ENCODE results near the gene LRRC27. TPM values are rescaled to one million over a fixed set of nuclear protein-coding genes. Genes with fewer than 3 reads are reported as not detected.

LRRC27 gene
- total RNA-seq, 4 donors from 2014 or later, result 0.59 to 32.6 (median 15.3) TPM

DNA sequence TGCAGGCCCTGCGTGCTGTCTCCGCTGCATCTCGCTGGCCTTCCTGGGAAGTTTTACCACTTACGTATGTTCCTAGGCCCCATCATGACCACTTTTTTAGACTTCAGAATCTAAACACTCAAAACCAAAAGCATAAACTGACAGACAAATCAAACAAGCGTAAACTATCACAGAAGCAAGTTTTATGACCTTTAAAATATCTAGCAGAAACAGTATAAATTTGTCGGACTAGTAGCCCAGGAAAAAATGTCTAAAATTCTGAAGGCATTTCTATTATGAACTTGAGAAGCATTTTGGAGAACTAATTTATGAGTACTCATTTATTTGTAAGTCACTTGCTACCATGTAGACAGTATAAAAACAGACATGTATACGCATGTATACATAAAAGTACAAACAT lies 10.6 kb downstream of the LRRC27 start:
- Histone ChIP-seq H3K9me3 (no peaks in the 10 kb centered on the region), H3K27me3 (no peaks in the 10 kb centered on the region), H3K4me1 (no peaks in the 10 kb centered on the region), H3K36me3 (no peaks in the 10 kb centered on the region), H3K27ac (no peak overlapping the region), H3K4me3 (no peak overlapping the region)
- no peak for DNase-seq
- TF ChIP-seq, protein P1, sequence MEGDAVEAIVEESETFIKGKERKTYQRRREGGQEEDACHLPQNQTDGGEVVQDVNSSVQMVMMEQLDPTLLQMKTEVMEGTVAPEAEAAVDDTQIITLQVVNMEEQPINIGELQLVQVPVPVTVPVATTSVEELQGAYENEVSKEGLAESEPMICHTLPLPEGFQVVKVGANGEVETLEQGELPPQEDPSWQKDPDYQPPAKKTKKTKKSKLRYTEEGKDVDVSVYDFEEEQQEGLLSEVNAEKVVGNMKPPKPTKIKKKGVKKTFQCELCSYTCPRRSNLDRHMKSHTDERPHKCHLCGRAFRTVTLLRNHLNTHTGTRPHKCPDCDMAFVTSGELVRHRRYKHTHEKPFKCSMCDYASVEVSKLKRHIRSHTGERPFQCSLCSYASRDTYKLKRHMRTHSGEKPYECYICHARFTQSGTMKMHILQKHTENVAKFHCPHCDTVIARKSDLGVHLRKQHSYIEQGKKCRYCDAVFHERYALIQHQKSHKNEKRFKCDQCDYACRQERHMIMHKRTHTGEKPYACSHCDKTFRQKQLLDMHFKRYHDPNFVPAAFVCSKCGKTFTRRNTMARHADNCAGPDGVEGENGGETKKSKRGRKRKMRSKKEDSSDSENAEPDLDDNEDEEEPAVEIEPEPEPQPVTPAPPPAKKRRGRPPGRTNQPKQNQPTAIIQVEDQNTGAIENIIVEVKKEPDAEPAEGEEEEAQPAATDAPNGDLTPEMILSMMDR (IDR thresholded peaks at IDR 0.05), result no peak
- TF ChIP-seq POLR2A (IDR thresholded peaks at IDR 0.05), result no peak
- intact Hi-C loops (cut with DNase I; ENCODE audit: low total_unique reads), result no loop called here

- TF ChIP-seq, protein P1 (IDR thresholded peaks at IDR 0.05), result no peak
- no peak for TF ChIP-seq POLR2A (IDR thresholded peaks at IDR 0.05)
- no peaks in the 10 kb centered on the region for H3K36me3 ChIP-seq
- intact Hi-C loops (cut with DNase I; ENCODE audit: low total_unique reads), result no loop called here
These were observed 12.4 kb downstream of the LRRC27 start for GRCh38 chr10:132344386-132344785.

GRCh38 chr10:132345345-132345744 lies 13.4 kb downstream of the LRRC27 start:
- no peaks in the 10 kb centered on the region for H3K4me1 ChIP-seq
- intact Hi-C loops (cut with DNase I; ENCODE audit: low total_unique reads), result no loop called here
- TF ChIP-seq, protein P1 (IDR thresholded peaks at IDR 0.05), result no peak
- TF ChIP-seq POLR2A (IDR thresholded peaks at IDR 0.05), result no peak
- H3K36me3 ChIP-seq, result no peaks in the 10 kb centered on the region
- H3K4me3 ChIP-seq, result no peak overlapping the region
- H3K9me3 ChIP-seq, result no peaks in the 10 kb centered on the region
- no peaks in the 10 kb centered on the region for H3K27me3 ChIP-seq
- DNase-seq, result no peak
- H3K27ac ChIP-seq, result no peak overlapping the region

More at GRCh38 chr10:132344386-132344785, 12.4 kb downstream of the LRRC27 start:
- Histone ChIP-seq H3K27me3 (no peaks in the 10 kb centered on the region), H3K9me3 (no peaks in the 10 kb centered on the region), H3K4me3 (no peak overlapping the region), H3K4me1 (no peaks in the 10 kb centered on the region), H3K27ac (no peak overlapping the region)
- DNase-seq, result no peak

DNA sequence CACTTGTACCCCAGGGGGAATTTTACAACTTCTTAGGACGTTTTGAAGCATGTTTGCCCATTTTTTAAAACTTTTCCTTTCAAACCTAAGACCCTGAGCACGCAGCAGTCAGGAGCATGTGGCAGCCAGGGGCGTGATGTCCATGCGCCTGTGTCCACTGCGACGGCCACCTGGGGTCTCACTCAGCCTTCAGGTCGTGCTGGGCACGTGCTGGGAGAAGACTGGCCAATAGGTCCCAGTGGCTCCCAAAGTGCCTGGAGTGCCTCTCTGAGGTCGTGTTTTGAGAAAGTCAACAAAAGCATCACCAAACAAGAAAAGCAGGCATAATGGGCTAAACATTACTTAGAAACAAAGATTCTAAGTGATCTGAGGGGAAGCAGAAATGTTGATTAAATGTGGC lies 14.8 kb downstream of the LRRC27 start:
- H3K36me3 ChIP-seq, result no peaks in the 10 kb centered on the region
- no peak overlapping the region for H3K4me3 ChIP-seq
- TF ChIP-seq, protein P1 (IDR thresholded peaks at IDR 0.05), result no peak
- no peak for TF ChIP-seq POLR2A (IDR thresholded peaks at IDR 0.05)
- H3K9me3 ChIP-seq, result no peaks in the 10 kb centered on the region
- no peak overlapping the region for H3K27ac ChIP-seq
- no peaks in the 10 kb centered on the region for H3K4me1 ChIP-seq
- intact Hi-C loops (cut with DNase I; ENCODE audit: low total_unique reads), result no loop called here
- no peak for DNase-seq
- no peaks in the 10 kb centered on the region for H3K27me3 ChIP-seq

DNA sequence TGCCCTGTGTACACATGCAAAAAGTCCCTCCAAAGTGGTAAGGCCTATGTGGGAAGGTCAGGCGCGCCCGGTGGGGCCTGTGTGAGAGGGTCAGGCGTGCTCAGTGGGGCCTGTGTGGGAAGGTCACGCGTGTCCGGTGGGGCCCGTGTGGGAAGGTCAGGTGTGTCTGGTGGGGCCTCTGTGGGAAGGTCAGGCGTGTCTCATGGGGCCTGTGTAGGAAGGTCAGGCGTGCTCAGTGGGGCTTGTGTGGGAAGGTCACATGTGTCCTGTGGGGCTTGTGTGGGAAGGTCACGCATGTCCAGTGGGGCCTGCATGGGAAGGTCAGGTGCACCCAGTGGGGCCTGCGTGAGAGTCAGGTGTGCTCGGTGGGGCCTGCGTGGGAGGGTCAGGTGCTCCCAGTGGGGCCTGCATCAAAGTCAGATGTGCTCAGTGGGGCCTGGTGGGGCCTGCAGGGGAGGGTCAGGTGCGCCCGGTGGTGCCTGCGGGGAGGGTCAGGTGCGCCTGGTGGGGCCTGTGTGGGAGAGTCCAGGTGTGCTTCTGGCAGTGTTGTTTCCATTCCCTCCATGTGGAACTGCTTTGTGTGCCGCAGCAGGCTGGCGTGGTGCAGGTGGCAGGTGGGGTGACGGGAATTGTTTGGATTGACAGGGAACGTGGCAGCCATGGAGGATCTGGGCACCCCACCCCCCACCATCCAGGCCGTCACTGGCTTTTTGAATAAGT lies 15.4 kb downstream of the LRRC27 start:
- no peak overlapping the region for H3K4me3 ChIP-seq
- H3K4me1 ChIP-seq, result no peaks in the 10 kb centered on the region
- H3K27ac ChIP-seq, result no peak overlapping the region
- H3K27me3 ChIP-seq, result no peaks in the 10 kb centered on the region
- TF ChIP-seq POLR2A (IDR thresholded peaks at IDR 0.05), result no peak
- TF ChIP-seq, protein P1 (IDR thresholded peaks at IDR 0.05), result no peak
- intact Hi-C loops (cut with DNase I; ENCODE audit: low total_unique reads), result no loop called here
- no peak for DNase-seq
- no peaks in the 10 kb centered on the region for H3K9me3 ChIP-seq
- no peaks in the 10 kb centered on the region for H3K36me3 ChIP-seq
